HL-60 (cell line): ENCODE results near the gene ATP9B.

Experiments used
- DNase-seq, 2 experiments: peaks; one replicate each; pipeline ENCODE4 v3.0.0-alpha.2; 2010 to 2020; ENCODE audit warnings: low read depth in 1 of 2, low spot score in 1 of 2
- H3K27ac ChIP-seq: fragments of 250-450 bp; sonication (Bioruptor Pico); replicated peaks from 2 replicates; pipeline ENCODE4 v1.5.1; 2020; ENCODE audit warnings: mild to moderate bottlenecking, moderate library complexity
- H3K27me3 ChIP-seq: fragments of 250-450 bp; sonication (Bioruptor Pico); 2 replicates; pipeline ENCODE4 v1.5.1; 2021; ENCODE audit warnings: mild to moderate bottlenecking, moderate library complexity; ENCODE audit not compliant: insufficient read depth, poor library complexity, severe bottlenecking
- H3K4me3 ChIP-seq: replicated peaks from 2 replicates; pipeline ENCODE4 v1.5.1; 2011; ENCODE audit warnings: mild to moderate bottlenecking, control low read depth, low read length; ENCODE audit not compliant: insufficient read depth
- GABPA ChIP-seq: IDR thresholded peaks from 2 replicates; pipeline ENCODE4 v1.6.1; 2012; ENCODE audit warnings: low read depth
- POLR2AphosphoS5 ChIP-seq: IDR thresholded peaks from 2 replicates; pipeline ENCODE4 v1.6.1; 2012; ENCODE audit warnings: low read depth
- SPI1 ChIP-seq: IDR thresholded peaks from 2 replicates; pipeline ENCODE4 v1.6.1; 2012; ENCODE audit warnings: low read depth, mild to moderate bottlenecking, borderline replicate concordance
- TF ChIP-seq, protein P1 (sequence below): IDR thresholded peaks from 2 replicates; pipeline ENCODE4 v1.6.1; 2012; ENCODE audit warnings: low read depth; ENCODE audit not compliant: insufficient replicate concordance
- TF ChIP-seq, protein P2 (sequence below): IDR thresholded peaks from one replicate; pipeline ENCODE4 v1.5.1; 2011; ENCODE audit warnings: low read length, control low read depth, inconsistent platforms; ENCODE audit not compliant: insufficient read depth

ATP9B gene

DNA sequence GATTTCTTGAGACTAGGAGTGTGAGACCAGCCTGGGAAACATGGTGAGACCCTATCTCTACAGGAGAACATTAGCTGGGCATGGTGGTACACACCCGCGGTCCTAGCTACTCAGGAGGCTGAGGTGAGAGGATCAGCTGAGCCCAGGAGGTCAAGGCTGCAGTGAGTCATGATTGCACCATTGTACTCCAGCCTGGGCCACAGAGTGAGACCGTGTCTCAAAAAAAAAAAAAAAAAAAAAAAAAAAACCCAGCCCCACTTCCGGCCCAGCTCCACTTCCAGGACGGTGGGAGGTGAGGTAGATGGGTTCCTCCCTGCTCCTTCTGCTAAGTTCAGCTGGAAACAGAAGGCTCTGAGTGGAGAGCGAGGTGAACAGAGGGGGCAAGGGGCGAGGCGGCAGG, 285.2 kb downstream of the ATP9B start:
- no peak for TF ChIP-seq SPI1
- TF ChIP-seq, protein P1, sequence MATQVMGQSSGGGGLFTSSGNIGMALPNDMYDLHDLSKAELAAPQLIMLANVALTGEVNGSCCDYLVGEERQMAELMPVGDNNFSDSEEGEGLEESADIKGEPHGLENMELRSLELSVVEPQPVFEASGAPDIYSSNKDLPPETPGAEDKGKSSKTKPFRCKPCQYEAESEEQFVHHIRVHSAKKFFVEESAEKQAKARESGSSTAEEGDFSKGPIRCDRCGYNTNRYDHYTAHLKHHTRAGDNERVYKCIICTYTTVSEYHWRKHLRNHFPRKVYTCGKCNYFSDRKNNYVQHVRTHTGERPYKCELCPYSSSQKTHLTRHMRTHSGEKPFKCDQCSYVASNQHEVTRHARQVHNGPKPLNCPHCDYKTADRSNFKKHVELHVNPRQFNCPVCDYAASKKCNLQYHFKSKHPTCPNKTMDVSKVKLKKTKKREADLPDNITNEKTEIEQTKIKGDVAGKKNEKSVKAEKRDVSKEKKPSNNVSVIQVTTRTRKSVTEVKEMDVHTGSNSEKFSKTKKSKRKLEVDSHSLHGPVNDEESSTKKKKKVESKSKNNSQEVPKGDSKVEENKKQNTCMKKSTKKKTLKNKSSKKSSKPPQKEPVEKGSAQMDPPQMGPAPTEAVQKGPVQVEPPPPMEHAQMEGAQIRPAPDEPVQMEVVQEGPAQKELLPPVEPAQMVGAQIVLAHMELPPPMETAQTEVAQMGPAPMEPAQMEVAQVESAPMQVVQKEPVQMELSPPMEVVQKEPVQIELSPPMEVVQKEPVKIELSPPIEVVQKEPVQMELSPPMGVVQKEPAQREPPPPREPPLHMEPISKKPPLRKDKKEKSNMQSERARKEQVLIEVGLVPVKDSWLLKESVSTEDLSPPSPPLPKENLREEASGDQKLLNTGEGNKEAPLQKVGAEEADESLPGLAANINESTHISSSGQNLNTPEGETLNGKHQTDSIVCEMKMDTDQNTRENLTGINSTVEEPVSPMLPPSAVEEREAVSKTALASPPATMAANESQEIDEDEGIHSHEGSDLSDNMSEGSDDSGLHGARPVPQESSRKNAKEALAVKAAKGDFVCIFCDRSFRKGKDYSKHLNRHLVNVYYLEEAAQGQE: no peak
- Histone ChIP-seq H3K27ac (no peak overlapping the region), H3K4me3 (no peak overlapping the region), H3K27me3 (no peaks in the 10 kb centered on the region)
- DNase-seq: peak in 1 of 2 experiments; percentile 23

DNA sequence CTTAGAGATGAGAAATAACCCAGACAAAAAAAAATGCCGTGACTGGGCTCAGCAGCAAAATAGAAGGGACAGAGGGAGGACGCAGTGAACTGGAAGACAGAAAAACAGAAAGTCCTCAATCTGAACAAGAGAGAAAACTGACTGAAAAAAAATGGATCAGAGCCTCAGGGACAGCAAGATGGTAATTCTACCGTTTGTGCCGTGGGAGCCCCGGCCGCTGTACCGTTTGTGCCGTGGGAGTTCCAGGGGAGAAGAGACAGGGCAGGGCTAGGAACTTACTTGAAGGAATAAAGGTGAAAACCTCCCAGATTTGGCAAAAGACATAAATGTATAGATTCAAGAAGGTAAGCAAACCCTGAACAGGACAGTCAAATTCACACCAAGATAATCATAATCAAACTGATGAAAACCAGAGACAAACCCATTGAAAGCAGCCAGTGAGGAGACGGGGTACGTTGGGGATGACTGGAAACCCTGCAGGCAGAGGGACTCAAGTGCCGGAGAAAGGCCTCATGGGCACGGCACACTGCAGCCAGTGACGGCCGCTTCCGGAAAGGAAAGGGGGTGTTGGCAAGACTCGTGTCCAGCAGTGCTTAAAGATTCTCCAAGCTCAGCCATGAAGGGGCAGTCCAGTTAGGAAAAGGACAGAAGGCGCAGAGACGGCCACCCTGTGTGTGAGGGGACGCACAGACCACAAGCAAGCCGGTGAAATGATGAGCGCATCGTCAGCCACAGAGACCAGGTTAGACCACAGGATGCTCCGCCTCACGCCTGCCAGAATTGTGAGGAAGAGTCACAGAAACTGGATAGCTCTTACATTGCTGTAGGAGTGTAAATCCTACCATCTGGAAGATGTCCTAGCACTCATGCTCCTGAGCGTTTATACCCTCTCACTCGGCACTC, 286.5 kb downstream of the ATP9B start:
- TF ChIP-seq, protein P2, sequence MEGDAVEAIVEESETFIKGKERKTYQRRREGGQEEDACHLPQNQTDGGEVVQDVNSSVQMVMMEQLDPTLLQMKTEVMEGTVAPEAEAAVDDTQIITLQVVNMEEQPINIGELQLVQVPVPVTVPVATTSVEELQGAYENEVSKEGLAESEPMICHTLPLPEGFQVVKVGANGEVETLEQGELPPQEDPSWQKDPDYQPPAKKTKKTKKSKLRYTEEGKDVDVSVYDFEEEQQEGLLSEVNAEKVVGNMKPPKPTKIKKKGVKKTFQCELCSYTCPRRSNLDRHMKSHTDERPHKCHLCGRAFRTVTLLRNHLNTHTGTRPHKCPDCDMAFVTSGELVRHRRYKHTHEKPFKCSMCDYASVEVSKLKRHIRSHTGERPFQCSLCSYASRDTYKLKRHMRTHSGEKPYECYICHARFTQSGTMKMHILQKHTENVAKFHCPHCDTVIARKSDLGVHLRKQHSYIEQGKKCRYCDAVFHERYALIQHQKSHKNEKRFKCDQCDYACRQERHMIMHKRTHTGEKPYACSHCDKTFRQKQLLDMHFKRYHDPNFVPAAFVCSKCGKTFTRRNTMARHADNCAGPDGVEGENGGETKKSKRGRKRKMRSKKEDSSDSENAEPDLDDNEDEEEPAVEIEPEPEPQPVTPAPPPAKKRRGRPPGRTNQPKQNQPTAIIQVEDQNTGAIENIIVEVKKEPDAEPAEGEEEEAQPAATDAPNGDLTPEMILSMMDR: no peak
- Histone ChIP-seq H3K27me3 (no peaks in the 10 kb centered on the region), H3K27ac (no peak overlapping the region), H3K4me3 (no peak overlapping the region)
- DNase-seq: no peak

DNA sequence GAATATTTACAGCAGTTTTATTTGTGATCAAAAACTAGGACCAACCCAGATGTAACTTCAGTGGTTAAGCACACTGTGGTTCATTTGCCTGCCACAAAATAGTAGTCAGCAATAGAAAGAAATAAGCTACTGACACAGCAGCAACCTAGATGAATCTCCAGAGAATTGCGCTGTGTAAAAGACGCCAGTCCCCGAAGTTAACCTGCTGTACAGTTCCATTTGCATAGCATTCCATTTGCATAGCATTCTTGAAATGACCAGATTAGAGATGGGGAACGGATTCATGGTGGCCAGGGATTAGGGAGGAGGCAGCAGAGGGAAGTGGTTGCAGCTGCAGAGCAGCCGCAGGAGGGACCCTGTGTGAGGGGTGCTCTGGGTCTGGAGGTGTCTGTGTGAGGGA, 287.2 kb downstream of the ATP9B start:
- TF ChIP-seq, protein P1: no peak
- TF ChIP-seq GABPA: no peak
- TF ChIP-seq, protein P2: no peak
- TF ChIP-seq SPI1: no peak
- TF ChIP-seq POLR2AphosphoS5: no peak
- H3K4me3 ChIP-seq: no peak overlapping the region
- no peak for DNase-seq
- no peak overlapping the region for H3K27ac ChIP-seq
- no peaks in the 10 kb centered on the region for H3K27me3 ChIP-seq

DNA sequence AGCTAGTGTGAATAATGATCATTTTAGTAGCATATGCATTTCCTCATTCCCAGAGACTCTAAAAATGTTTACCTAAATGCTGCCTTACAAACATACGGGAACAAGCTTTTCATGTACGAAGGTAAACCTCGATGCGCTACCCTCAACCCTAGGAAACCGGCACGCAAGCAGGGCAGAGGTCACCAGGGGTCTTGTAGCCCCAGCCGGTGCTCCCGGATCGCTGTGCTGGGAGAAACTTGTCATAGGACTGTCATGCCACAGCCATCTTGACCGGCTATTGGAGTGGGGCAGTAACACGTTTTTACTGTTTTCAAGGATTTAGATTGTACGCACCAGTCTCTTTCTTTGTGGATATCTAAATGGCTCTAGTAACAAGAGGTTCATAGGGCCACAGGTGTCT, 291.7 kb downstream of the ATP9B start:
- no peak for DNase-seq
- TF ChIP-seq, protein P1: no peak
- TF ChIP-seq, protein P2: no peak
- no peak for TF ChIP-seq POLR2AphosphoS5
- TF ChIP-seq GABPA: no peak
- TF ChIP-seq SPI1: no peak
- no peak overlapping the region for H3K27ac ChIP-seq

More for the DNA sequence above, 291.7 kb downstream of the ATP9B start:
- Histone ChIP-seq H3K4me3 (no peak overlapping the region), H3K27me3 (no peaks in the 10 kb centered on the region)
